Measurements from ENCODE around the gene TMEM205.
A peak's percentile ranks its signal among the peaks of the same experiment; 100 is the strongest.
"Not testable (repeated sequence)": the region's sequence is repeated elsewhere in the genome, so short reads cannot be mapped to it uniquely, and the experiment has no call there.

The TMEM205 gene

GRCh38 chr19:11339254-11340098 is 6.6 kb downstream of the TMEM205 start, which contains the start of gene RAB3D:
TSS of gene RAB3D (minus strand) at chr19:11339657. CDS start at chr19:11337399, 2,258 bp downstream.
- DNase-seq (ENCODE audit: low read depth) = peak; percentile 45

- no peak for DNase-seq (ENCODE audit: low read depth)
Measured at GRCh38 chr19:11338569-11339253, 7.4 kb downstream of the TMEM205 start.

- DNase-seq (ENCODE audit: low read depth) = no peak
Measured at GRCh38 chr19:11338121-11338520, 7.9 kb downstream of the TMEM205 start.

GRCh38 chr19:11337080-11337479 is 9.0 kb downstream of the TMEM205 start:
- no peak for DNase-seq (ENCODE audit: low read depth)

- DNase-seq (ENCODE audit: low read depth) = no peak
Measured at GRCh38 chr19:11335449-11336146, 10.5 kb downstream of the TMEM205 start.

GRCh38 chr19:11333838-11334237 is 12.2 kb downstream of the TMEM205 start:
- not testable (repeated sequence) for DNase-seq (ENCODE audit: low read depth)

- DNase-seq (ENCODE audit: low read depth) = no peak
Measured at GRCh38 chr19:11332822-11333221, 13.2 kb downstream of the TMEM205 start.

- no peak for DNase-seq (ENCODE audit: low read depth)
Measured at GRCh38 chr19:11331502-11331901, 14.6 kb downstream of the TMEM205 start.

- no peak for DNase-seq (ENCODE audit: low read depth)
Measured at GRCh38 chr19:11330127-11330526, 15.9 kb downstream of the TMEM205 start.

GRCh38 chr19:11325544-11325943 is 20.5 kb downstream of the TMEM205 start:
- no peak for DNase-seq (ENCODE audit: low read depth)

GRCh38 chr19:11324748-11325389 is 21.2 kb downstream of the TMEM205 start:
- no peak for DNase-seq (ENCODE audit: low read depth)

GRCh38 chr19:11324079-11324661 is 21.9 kb downstream of the TMEM205 start:
- DNase-seq (ENCODE audit: low read depth) = no peak

- DNase-seq (ENCODE audit: low read depth) = no peak
Measured at GRCh38 chr19:11323601-11324078, 22.4 kb downstream of the TMEM205 start.

GRCh38 chr19:11322269-11323024 is 23.6 kb downstream of the TMEM205 start:
- DNase-seq (ENCODE audit: low read depth) = no peak

- no peak for DNase-seq (ENCODE audit: low read depth)
Measured at GRCh38 chr19:11321191-11322126, 24.6 kb downstream of the TMEM205 start.

- DNase-seq (ENCODE audit: low read depth) = not testable (repeated sequence)
Measured at GRCh38 chr19:11320278-11320995, 25.6 kb downstream of the TMEM205 start.

- no peak for DNase-seq (ENCODE audit: low read depth)
Measured at GRCh38 chr19:11306337-11306736, 39.7 kb downstream of the TMEM205 start.

- DNase-seq (ENCODE audit: low read depth) = no peak
Measured at GRCh38 chr19:11304936-11305335, 41.1 kb downstream of the TMEM205 start.

GRCh38 chr19:11300811-11301120 is 45.3 kb downstream of the TMEM205 start:
- no peak for DNase-seq (ENCODE audit: low read depth)

Data from stimulated activated CD8-positive, alpha-beta memory T cell treated with anti-CD3 and anti-CD28 coated beads, Interleukin-15, amount 100 ng/mL, for 1 hour (primary cell).